OCI-LY3 (cell line): ENCODE data around the gene ERICH2.
"Not testable (repeated sequence)": the region's sequence is repeated elsewhere in the genome, so short reads cannot be mapped to it uniquely, and the experiment has no call there.

Experiments
- H2AFZ ChIP-seq: fragments of 200-600, 300-600 bp; shearing (Covaris generic); 2 replicates; pipeline ENCODE4 v1.6.0; 2014; ENCODE audit warnings: antibody characterized with exemption, low read depth, low read length
- H3K27ac ChIP-seq: fragments of 200-600, 300-600 bp; sonication (generic); 2 replicates; pipeline ENCODE4 v1.5.1; 2014; ENCODE audit warnings: mild to moderate bottlenecking, low read length, moderate library complexity, mixed read lengths
- H3K27me3 ChIP-seq: fragments of 200-600, 300-600 bp; sonication (generic); 2 replicates; pipeline ENCODE4 v1.6.1; 2014; ENCODE audit warnings: low read depth, low read length, mixed read lengths
- H3K36me3 ChIP-seq: fragments of 200-600, 300-600 bp; sonication (generic); replicated peaks from 2 replicates; pipeline ENCODE3; 2014; ENCODE audit warnings: low read depth, low read length, mixed read lengths
- H3K4me1 ChIP-seq: fragments of 300-600, 200-600 bp; sonication (generic); 2 replicates; pipeline ENCODE4 v1.6.1; 2014; ENCODE audit warnings: low read length, mixed read lengths
- H3K4me2 ChIP-seq: fragments of 200-600, 300-600 bp; sonication (generic); 2 replicates; pipeline ENCODE4 v1.6.1; 2014; ENCODE audit warnings: low read length, mixed read lengths
- H3K4me3 ChIP-seq: fragments of 300-600, 200-600 bp; sonication (generic); 2 replicates; pipeline ENCODE4 v1.5.1; 2014; ENCODE audit warnings: antibody characterized with exemption, mild to moderate bottlenecking, low read length, moderate library complexity
- H3K79me2 ChIP-seq: fragments of 300-600, 200-600 bp; shearing (Covaris generic); 2 replicates; pipeline ENCODE4 v1.6.1; 2014; ENCODE audit warnings: mild to moderate bottlenecking, low read length, mixed read lengths
- H3K9ac ChIP-seq: fragments of 300-600, 200-600 bp; shearing (Covaris generic); 2 replicates; pipeline ENCODE4 v1.6.0; 2014; ENCODE audit warnings: mild to moderate bottlenecking, low read length, moderate library complexity
- H3K9me3 ChIP-seq: fragments of 200-600, 300-600 bp; shearing (Covaris generic); 2 replicates; pipeline ENCODE4 v1.6.1; 2014; ENCODE audit warnings: low read length, mixed read lengths; ENCODE audit not compliant: insufficient read depth
- H4K20me1 ChIP-seq: fragments of 200-600, 300-600 bp; sonication (generic); 2 replicates; pipeline ENCODE4 v1.6.1; 2016; ENCODE audit warnings: low read length, mixed read lengths; ENCODE audit not compliant: insufficient read depth
- CTCF ChIP-seq: fragments of 200-600, 300-600 bp; sonication (generic); IDR thresholded peaks from 2 replicates; pipeline ENCODE4 v1.5.1; 2014; ENCODE audit warnings: antibody characterized with exemption, low read length, low read depth
- EZH2phosphoT487 ChIP-seq: fragments of 200-600 bp; shearing (Covaris generic); IDR thresholded peaks from 2 replicates; pipeline ENCODE4 v1.6.1; 2018; ENCODE audit warnings: antibody characterized with exemption, mixed run types, low read depth

ERICH2 gene

GRCh38 chr2:170745305-170745704, 24.9 kb upstream of the ERICH2 start:
- no peaks in the 10 kb centered on the region for H3K9me3 ChIP-seq
- H3K4me2 ChIP-seq: no peak overlapping the region
- no peak overlapping the region for H3K9ac ChIP-seq
- H4K20me1 ChIP-seq: no peaks in the 10 kb centered on the region
- no peak overlapping the region for H2AFZ ChIP-seq
- H3K79me2 ChIP-seq: no peaks in the 10 kb centered on the region
- H3K4me3 ChIP-seq: no peak overlapping the region
- H3K27me3 ChIP-seq: peaks cover 10% of the 10 kb centered on the region; the same call in 1 of the 2 replicates
- peaks cover 8% of the 10 kb centered on the region for H3K4me1 ChIP-seq
- no peaks in the 10 kb centered on the region for H3K36me3 ChIP-seq
- TF ChIP-seq CTCF (no peak), EZH2phosphoT487 (no peak)
- H3K27ac ChIP-seq: no peak overlapping the region

- peaks cover 8% of the 10 kb centered on the region for H3K4me1 ChIP-seq
- peak overlapping the region; percentile 76; the same call in 1 of the 2 replicates for H2AFZ ChIP-seq
- no peaks in the 10 kb centered on the region for H3K36me3 ChIP-seq
- no peaks in the 10 kb centered on the region for H3K79me2 ChIP-seq
- no peaks in the 10 kb centered on the region for H4K20me1 ChIP-seq
- no peak for TF ChIP-seq CTCF
- H3K9me3 ChIP-seq: no peaks in the 10 kb centered on the region
- peak overlapping the region; percentile 45 for H3K4me2 ChIP-seq
- H3K27ac ChIP-seq: no peak overlapping the region
- H3K4me3 ChIP-seq: peak overlapping the region; percentile 6; the same call in 1 of the 2 replicates
- no peak overlapping the region for H3K9ac ChIP-seq
- H3K27me3 ChIP-seq: peaks cover 7% of the 10 kb centered on the region; the same call in 1 of the 2 replicates
Observed at GRCh38 chr2:170747921-170748320, 22.3 kb upstream of the ERICH2 start.

- not testable (repeated sequence) for H3K4me2 ChIP-seq, H3K27ac ChIP-seq, H3K4me1 ChIP-seq, H3K36me3 ChIP-seq, H4K20me1 ChIP-seq, H3K4me3 ChIP-seq, H3K79me2 ChIP-seq, H2AFZ ChIP-seq, H3K9me3 ChIP-seq, H3K9ac ChIP-seq
- peaks cover 14% of the 10 kb centered on the region; the same call in 1 of the 2 replicates for H3K27me3 ChIP-seq
Observed at GRCh38 chr2:170751555-170751954, 18.6 kb upstream of the ERICH2 start.

GRCh38 chr2:170761572-170761971, 8.6 kb upstream of the ERICH2 start:
- Histone ChIP-seq H4K20me1 (no peaks in the 10 kb centered on the region), H3K27me3 (no peaks in the 10 kb centered on the region), H2AFZ (no peak overlapping the region), H3K4me2 (no peak overlapping the region), H3K36me3 (no peaks in the 10 kb centered on the region), H3K9me3 (no peaks in the 10 kb centered on the region), H3K4me3 (no peak overlapping the region), H3K4me1 (peaks cover 19% of the 10 kb centered on the region), H3K79me2 (no peaks in the 10 kb centered on the region), H3K9ac (no peak overlapping the region), H3K27ac (no peak overlapping the region)
- TF ChIP-seq EZH2phosphoT487: no peak

GRCh38 chr2:170762760-170763159, 7.4 kb upstream of the ERICH2 start:
- Histone ChIP-seq H3K79me2 (no peaks in the 10 kb centered on the region), H3K9ac (no peak overlapping the region), H3K4me3 (no peak overlapping the region), H3K9me3 (no peaks in the 10 kb centered on the region), H3K27ac (no peak overlapping the region), H3K4me1 (peaks cover 23% of the 10 kb centered on the region), H3K36me3 (no peaks in the 10 kb centered on the region), H3K27me3 (no peaks in the 10 kb centered on the region), H3K4me2 (no peak overlapping the region), H2AFZ (no peak overlapping the region), H4K20me1 (no peaks in the 10 kb centered on the region)
- TF ChIP-seq EZH2phosphoT487 (no peak), CTCF (no peak)
